K562 (cell line): ENCODE results near the gene MRPL55. TPM values are rescaled to one million over a fixed set of nuclear protein-coding genes. Genes with fewer than 3 reads are reported as not detected.

Experiments used
- AFF4 ChIP-seq: sonication (generic); formaldehyde crosslinking; IDR thresholded peaks from 2 replicates; pipeline ENCODE4 v1.8.0; 2023; ENCODE audit warnings: mild to moderate bottlenecking, missing genetic modification reagents
- ATF3 ChIP-seq, 2 experiments: fragments of 450-650 bp in 1 of 2; sonication (generic) in 1 of 2; formaldehyde crosslinking in 1 of 2; IDR thresholded peaks in 1 of 2; conservative IDR thresholded peaks in 1 of 2; 2 replicates each; pipeline versions ENCODE4 v1.6.1 to v1.8.1; 2016 to 2023; ENCODE audit warnings: mild to moderate bottlenecking in 2 of 2, moderate library complexity in 2 of 2, inconsistent platforms in 1 of 2, missing genetic modification reagents in 1 of 2
- CCNT2 ChIP-seq: IDR thresholded peaks from 2 replicates; pipeline ENCODE4 v1.6.1; 2011; ENCODE audit warnings: borderline replicate concordance, low read depth, mild to moderate bottlenecking, moderate library complexity, mixed read lengths, low read length; ENCODE audit not compliant: insufficient read length; ENCODE audit errors: extremely low read depth
- CTBP1 ChIP-seq: fragments of 450-650 bp; IDR thresholded peaks from 2 replicates; pipeline ENCODE4 v1.6.1; 2016; ENCODE audit warnings: borderline replicate concordance
- ELF2 ChIP-seq: fragments of 250-450 bp; sonication (Bioruptor Pico); IDR thresholded peaks from 2 replicates; pipeline ENCODE4 v1.5.0; 2021; ENCODE audit warnings: mild to moderate bottlenecking
- GABPA ChIP-seq: fragments of 200-800 bp; sonication (Bioruptor generic); conservative IDR thresholded peaks from 2 replicates; pipeline ENCODE4 v1.6.1; 2016; ENCODE audit warnings: low read depth, missing genetic modification characterization, missing compliant biosample characterization
- GATAD2A ChIP-seq: fragments of 450-650 bp; IDR thresholded peaks from 2 replicates; pipeline ENCODE4 v1.6.1; 2017
- KDM2B ChIP-seq: fragments of 250-450 bp; sonication (Bioruptor Pico); IDR thresholded peaks from 2 replicates; pipeline ENCODE4 v1.8.0; 2021; ENCODE audit warnings: mild to moderate bottlenecking, moderate library complexity
- MAFK ChIP-seq: IDR thresholded peaks from 2 replicates; pipeline ENCODE4 v1.6.1; 2011; ENCODE audit warnings: low read length, improper control_type of control experiment
- MAX ChIP-seq: sonication (generic); formaldehyde crosslinking; IDR thresholded peaks from 2 replicates; pipeline ENCODE4 v1.9.0; 2022; ENCODE audit warnings: mild to moderate bottlenecking, missing genetic modification reagents
- NCOA4 ChIP-seq: fragments of 450-650 bp; IDR thresholded peaks from 2 replicates; pipeline ENCODE4 v1.6.1; 2018; ENCODE audit warnings: mild to moderate bottlenecking; ENCODE audit not compliant: partially characterized antibody
- NR1H2 ChIP-seq: sonication (generic); formaldehyde crosslinking; IDR thresholded peaks from 2 replicates; pipeline ENCODE4 v1.4.0; 2020; ENCODE audit warnings: mild to moderate bottlenecking, missing genetic modification reagents
- PATZ1 ChIP-seq: fragments of 250-450 bp; sonication (Bioruptor Pico); IDR thresholded peaks from 2 replicates; pipeline ENCODE4 v1.5.0; 2020; ENCODE audit warnings: mild to moderate bottlenecking, borderline replicate concordance
- RBM14 ChIP-seq: fragments of 200-400 bp; formaldehyde crosslinking; IDR thresholded peaks from 2 replicates; pipeline ENCODE4 v1.6.1; 2018; ENCODE audit warnings: low read depth, mild to moderate bottlenecking, low read length, moderate library complexity, borderline replicate concordance; ENCODE audit not compliant: insufficient read depth
- RFX7 ChIP-seq: fragments of 250-450 bp; sonication (Bioruptor Pico); IDR thresholded peaks from 2 replicates; pipeline ENCODE4 v1.5.1; 2021; ENCODE audit warnings: mild to moderate bottlenecking
- SNIP1 ChIP-seq: fragments of 450-650 bp; IDR thresholded peaks from 2 replicates; pipeline ENCODE4 v1.7.1; 2017; ENCODE audit warnings: low read depth, mild to moderate bottlenecking
- TEAD4 ChIP-seq, 2 experiments: sonication (generic) in 1 of 2; formaldehyde crosslinking in 1 of 2; IDR thresholded peaks; 2 replicates each; pipeline versions ENCODE4 v1.6.1 to v1.8.0; 2012 to 2022; ENCODE audit warnings: borderline replicate concordance in 1 of 2, inconsistent platforms in 1 of 2, low read length in 1 of 2, mild to moderate bottlenecking in 1 of 2, missing genetic modification reagents in 1 of 2
- TGIF2 ChIP-seq: sonication (generic); formaldehyde crosslinking; IDR thresholded peaks from 2 replicates; pipeline ENCODE4 v1.8.1; 2022; ENCODE audit warnings: mild to moderate bottlenecking, missing genetic modification reagents, moderate library complexity
- THAP7 ChIP-seq: fragments of 250-450 bp; sonication (Bioruptor Pico); IDR thresholded peaks from 2 replicates; pipeline ENCODE4 v1.5.0; 2021
- ZNF830 ChIP-seq: fragments of 250-450 bp; sonication (Bioruptor Pico); IDR thresholded peaks from 2 replicates; pipeline ENCODE4 v1.5.0; 2021; ENCODE audit warnings: mild to moderate bottlenecking
- polyA plus RNA-seq, 8 experiments: library from polyadenylated mRNA; depleted of rRNA in 4 of 8; stranded (reverse) in 5 of 8; unstranded in 3 of 8; fragments of >200 nt; fragmentation: Nextera tagmentation in 2 of 8; fragmentation: Illumina TruSeq in 1 of 8; extraction: Ambion mirVana in 2 of 8; extraction: Trizol in 1 of 8; gene quantifications; 2 replicates each; pipeline versions ENCODE4 v1.2.1 to v1.2.3, GENCODE V29; 2011 to 2014; ENCODE audit warnings: inconsistent platforms in 1 of 8, missing spikeins in 1 of 8
- total RNA-seq, 7 experiments: library from RNA; depleted of rRNA in 6 of 7; stranded (reverse); fragments of >200 nt in 6 of 7; fragmentation: Illumina TruSeq in 2 of 7; extraction: Trizol in 2 of 7; gene quantifications; 2 replicates each; pipeline versions ENCODE4 v1.2.1 to v1.2.3, GENCODE V29; 2011 to 2021; ENCODE audit warnings: low replicate concordance in 1 of 7

MRPL55 gene
- total and polyA plus RNA-seq, 9 of the 15 experiments (the other 6 are each of a cell fraction or from before 2014, with no cell fraction given) = 34.9 to 228 (median 81.0) TPM

GRCh38 chr1:228085287-228085951 is 23.7 kb downstream of the MRPL55 start (continued):
- TF ChIP-seq PATZ1 (CRISPR knock-in tag) (no peak), SNIP1 (no peak), TGIF2 (CRISPR knock-in tag) (no peak), KDM2B (CRISPR knock-in tag) (no peak), MAFK (0 out of 2 replicates have a peak, but pooled peaks have one; percentile 2), THAP7 (CRISPR knock-in tag) (no peak), GABPA (tag) (no peak), NR1H2 (CRISPR knock-in tag) (no peak), ELF2 (CRISPR knock-in tag) (no peak), CCNT2 (no peak), CTBP1 (peak; percentile 79), GATAD2A (no peak), RBM14 (no peak), ATF3 (IDR thresholded peaks at IDR 0.05) (no peak), ATF3 (CRISPR knock-in tag; conservative IDR thresholded peaks at IDR 0.05) (no peak), NCOA4 (no peak), ZNF830 (CRISPR knock-in tag) (no peak), RFX7 (CRISPR knock-in tag) (no peak), AFF4 (no peak), TEAD4 (IDR thresholded peaks at IDR 0.05; ENCODE audit: low read length) (peak; percentile 69), TEAD4 (CRISPR knock-in tag; IDR thresholded peaks at IDR 0.05; ENCODE audit: borderline replicate concordance) (0 out of 2 replicates have a peak, but pooled peaks have one; percentile 35), MAX (CRISPR knock-in tag) (no peak)
